WI38 (cell line): ENCODE measurements around the gene OTUB2.

Experiments
- H3K4me3 ChIP-seq: 2 replicates; pipeline ENCODE4 v1.5.1; 2011; ENCODE audit warnings: low read depth, mild to moderate bottlenecking, control low read depth, low read length
- CTCF ChIP-seq: IDR thresholded peaks from 2 replicates; pipeline ENCODE4 v1.5.1; 2012; ENCODE audit warnings: low read depth, mild to moderate bottlenecking, control low read depth, low read length

The OTUB2 gene

GRCh38 chr14:94004015-94004414 is 22.1 kb upstream of the OTUB2 start:
- TF ChIP-seq CTCF = no peak
- H3K4me3 ChIP-seq = no peak overlapping the region

DNA sequence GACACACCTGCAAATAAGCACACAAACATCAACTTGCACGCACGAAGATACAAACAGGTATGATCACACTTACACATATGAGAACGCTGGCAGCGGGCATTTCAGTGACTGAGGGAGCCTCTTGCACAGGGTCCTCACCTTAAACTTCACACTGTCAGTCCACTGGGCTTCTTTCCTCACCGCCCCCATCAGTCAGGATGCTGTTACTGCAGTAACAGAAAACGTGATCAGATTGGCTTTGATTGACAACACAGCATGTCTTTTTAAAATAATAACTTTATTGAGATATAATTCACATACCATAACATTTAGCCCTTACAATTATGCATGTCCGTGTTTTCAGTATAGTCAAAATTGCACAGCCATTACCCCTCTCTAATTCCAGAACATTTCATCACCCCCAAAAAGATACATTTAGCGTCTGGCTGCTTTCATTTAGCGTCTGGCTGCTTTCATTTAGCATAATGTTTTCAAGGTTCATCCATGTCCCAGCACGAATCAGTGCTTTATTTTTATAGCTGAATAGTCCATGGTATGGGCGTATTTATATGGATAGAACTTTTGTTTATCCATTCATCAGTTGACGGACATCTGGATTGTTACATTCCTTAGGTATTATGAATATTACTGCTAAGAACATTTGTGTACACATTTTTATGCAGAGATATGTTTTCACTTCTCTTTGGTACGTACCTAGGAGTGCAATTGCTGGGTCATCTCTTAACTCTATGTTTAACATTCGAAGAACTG is 20.6 kb upstream of the OTUB2 start:
- peak; percentile 49; the same call in 1 of the 2 replicates for TF ChIP-seq CTCF
- no peak overlapping the region for H3K4me3 ChIP-seq

- TF ChIP-seq CTCF = no peak
- no peak overlapping the region for H3K4me3 ChIP-seq
These were observed 17.9 kb upstream of the OTUB2 start for GRCh38 chr14:94008234-94008633.

GRCh38 chr14:94009767-94010166 is 16.4 kb upstream of the OTUB2 start:
- no peak for TF ChIP-seq CTCF
- H3K4me3 ChIP-seq = no peak overlapping the region

DNA sequence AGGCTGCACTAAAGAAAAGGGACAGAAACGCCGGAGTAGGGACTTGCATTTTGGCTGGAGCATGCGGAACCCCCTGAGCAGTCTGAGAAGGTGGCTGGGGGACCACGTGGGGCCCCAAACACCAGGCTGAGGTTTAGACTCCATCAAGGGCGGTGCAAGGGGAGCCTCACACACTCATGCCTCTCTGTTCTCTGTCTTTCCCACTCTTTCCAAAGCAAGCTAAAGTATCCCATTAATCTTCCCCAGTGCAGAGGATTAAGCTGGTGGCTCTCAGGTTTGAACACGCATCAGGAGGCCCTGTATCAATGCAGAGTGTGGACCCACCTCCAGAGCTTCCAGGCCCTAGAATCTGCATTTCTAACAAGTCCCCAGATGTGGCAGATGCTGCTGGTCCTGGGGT is 15.5 kb upstream of the OTUB2 start:
- no peak for TF ChIP-seq CTCF

GRCh38 chr14:94011795-94012194 is 14.3 kb upstream of the OTUB2 start:
- no peak overlapping the region for H3K4me3 ChIP-seq
- TF ChIP-seq CTCF = no peak

More for the DNA sequence above, 15.5 kb upstream of the OTUB2 start:
- no peak overlapping the region for H3K4me3 ChIP-seq

GRCh38 chr14:94014382-94014781 is 11.8 kb upstream of the OTUB2 start:
- no peak for TF ChIP-seq CTCF

More at GRCh38 chr14:94014382-94014781, 11.8 kb upstream of the OTUB2 start:
- H3K4me3 ChIP-seq = no peak overlapping the region
